ENCODE measurements around the gene CEBPB.

Gene CEBPB

GRCh38 chr20:50190251-50191064 lies at the start of gene CEBPB:
TSS of gene CEBPB (plus strand) at chr20:50190830. CDS start at chr20:50191034, 204 bp downstream.
- peaks cover 26 to 33% of the 10 kb centered on the region in 2 donors for H3K4me1 ChIP-seq (ENCODE audit: control insufficient read depth in 1 of 2, insufficient read depth in 2 of 2, low read length in 2 of 2)

GRCh38 chr20:50141018-50141675 lies 49.5 kb upstream of the CEBPB start:
- Histone ChIP-seq H3K27ac (ENCODE audit: low read depth, low read length) (no peak overlapping the region), H3K9me3 (ENCODE audit: control insufficient read depth in 1 of 2, low read length in 2 of 2) (no peaks in the 10 kb centered on the region), H3K4me3 (ENCODE audit: low read depth in 1 of 2, low read length in 2 of 2) (no peak overlapping the region), H3K27me3 (ENCODE audit: control insufficient read depth in 1 of 2, insufficient read depth in 2 of 2, low read length in 2 of 2) (no peaks in the 10 kb centered on the region), H3K9ac (ENCODE audit: low read depth in 1 of 2, low read length in 2 of 2) (no peak overlapping the region), H3K4me1 (ENCODE audit: control insufficient read depth in 1 of 2, insufficient read depth in 2 of 2, low read length in 2 of 2) (peaks cover 21 to 33% of the 10 kb centered on the region in 2 donors), H3K36me3 (ENCODE audit: control insufficient read depth in 1 of 2, insufficient read depth in 2 of 2, low read length in 2 of 2) (peaks cover 13 to 42% of the 10 kb centered on the region in 2 donors)

More at GRCh38 chr20:50190251-50191064, at the start of gene CEBPB:
- Histone ChIP-seq H3K36me3 (ENCODE audit: control insufficient read depth in 1 of 2, insufficient read depth in 2 of 2, low read length in 2 of 2) (peaks cover 0 to 13% of the 10 kb centered on the region in 2 donors), H3K9ac (ENCODE audit: low read depth in 1 of 2, low read length in 2 of 2) (peak within 1 kb of the TSS; percentile 90 to 98), H3K27ac (ENCODE audit: low read depth, low read length) (peak within 1 kb of the TSS; percentile 98), H3K9me3 (ENCODE audit: control insufficient read depth in 1 of 2, low read length in 2 of 2) (no peaks in the 10 kb centered on the region), H3K4me3 (ENCODE audit: low read depth in 1 of 2, low read length in 2 of 2) (peak within 1 kb of the TSS; percentile 84 to 85), H3K27me3 (ENCODE audit: control insufficient read depth in 1 of 2, insufficient read depth in 2 of 2, low read length in 2 of 2) (no peaks in the 10 kb centered on the region)

DNA sequence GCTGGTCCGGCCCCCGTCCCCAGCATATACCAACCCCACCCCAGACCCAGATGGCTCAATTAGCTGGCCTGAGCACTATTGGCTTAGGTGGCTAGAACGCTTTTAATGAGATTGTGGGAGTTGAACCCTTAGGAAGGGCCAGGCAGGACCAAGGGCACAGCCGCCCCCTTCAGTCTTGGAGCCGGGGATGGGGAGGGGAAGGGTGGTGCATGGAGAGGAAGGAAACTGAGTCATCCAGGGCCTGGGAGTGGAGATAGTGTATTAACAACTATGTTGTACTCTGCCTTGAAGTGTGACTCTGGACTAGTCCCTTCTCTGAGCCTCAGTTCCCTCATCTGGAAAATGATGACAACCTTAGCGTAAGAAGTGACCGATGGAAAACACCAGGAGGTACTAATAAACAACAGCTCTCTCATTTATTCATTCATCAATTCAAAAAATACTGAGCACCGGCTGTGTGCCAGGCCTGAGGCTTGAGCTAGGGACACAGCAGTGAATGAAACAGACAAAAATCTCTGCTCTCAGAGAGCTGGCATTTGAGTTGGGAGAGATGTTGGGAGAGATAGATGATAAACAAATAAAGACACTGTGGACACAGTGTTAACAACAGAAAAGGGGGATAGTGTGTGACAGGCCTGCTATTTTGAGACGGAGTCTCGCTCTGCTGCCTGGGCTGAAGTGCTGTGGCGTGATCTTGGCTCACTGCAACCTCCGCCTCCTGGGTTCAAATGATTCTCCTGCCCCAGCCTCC lies 48.6 kb upstream of the CEBPB start:
- Histone ChIP-seq H3K4me3 (ENCODE audit: low read depth in 1 of 2, low read length in 2 of 2) (no peak overlapping the region), H3K27ac (ENCODE audit: low read depth, low read length) (no peak overlapping the region), H3K27me3 (ENCODE audit: control insufficient read depth in 1 of 2, insufficient read depth in 2 of 2, low read length in 2 of 2) (no peaks in the 10 kb centered on the region), H3K9ac (ENCODE audit: low read depth in 1 of 2, low read length in 2 of 2) (no peak overlapping the region), H3K4me1 (ENCODE audit: control insufficient read depth in 1 of 2, insufficient read depth in 2 of 2, low read length in 2 of 2) (peaks cover 30 to 42% of the 10 kb centered on the region in 2 donors), H3K9me3 (ENCODE audit: control insufficient read depth in 1 of 2, low read length in 2 of 2) (no peaks in the 10 kb centered on the region), H3K36me3 (ENCODE audit: control insufficient read depth in 1 of 2, insufficient read depth in 2 of 2, low read length in 2 of 2) (peaks cover 13 to 45% of the 10 kb centered on the region in 2 donors)

DNA sequence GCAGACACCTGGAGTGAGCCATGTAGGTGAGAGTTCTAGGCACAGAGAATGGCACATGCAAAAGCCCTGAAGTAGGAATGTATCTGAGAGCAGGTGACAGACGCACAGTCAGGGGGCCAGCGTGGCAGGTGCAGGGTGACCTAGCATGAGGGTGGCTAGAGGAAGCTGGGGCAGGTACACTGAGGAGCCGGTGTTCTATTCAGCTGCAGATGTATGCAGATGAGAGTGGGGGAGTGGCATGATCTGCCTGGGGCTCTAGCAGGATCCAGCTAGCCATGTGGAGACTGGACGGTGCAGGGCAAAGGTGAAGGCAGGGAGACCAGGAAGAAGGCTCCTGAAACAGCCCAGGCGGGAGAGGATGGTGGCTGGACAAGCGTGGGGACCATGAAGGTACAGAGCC lies 47.8 kb upstream of the CEBPB start:
- Histone ChIP-seq H3K4me3 (ENCODE audit: low read depth in 1 of 2, low read length in 2 of 2) (no peak overlapping the region), H3K27me3 (ENCODE audit: control insufficient read depth in 1 of 2, insufficient read depth in 2 of 2, low read length in 2 of 2) (no peaks in the 10 kb centered on the region), H3K9me3 (ENCODE audit: control insufficient read depth in 1 of 2, low read length in 2 of 2) (no peaks in the 10 kb centered on the region), H3K4me1 (ENCODE audit: control insufficient read depth in 1 of 2, insufficient read depth in 2 of 2, low read length in 2 of 2) (peaks cover 36 to 46% of the 10 kb centered on the region in 2 donors), H3K36me3 (ENCODE audit: control insufficient read depth in 1 of 2, insufficient read depth in 2 of 2, low read length in 2 of 2) (peaks cover 13 to 48% of the 10 kb centered on the region in 2 donors), H3K9ac (ENCODE audit: low read depth in 1 of 2, low read length in 2 of 2) (no peak overlapping the region), H3K27ac (ENCODE audit: low read depth, low read length) (no peak overlapping the region)

- no peaks in the 10 kb centered on the region for H3K27me3 ChIP-seq (ENCODE audit: control insufficient read depth in 1 of 2, insufficient read depth in 2 of 2, low read length in 2 of 2)
- H3K4me1 ChIP-seq (ENCODE audit: control insufficient read depth in 1 of 2, insufficient read depth in 2 of 2, low read length in 2 of 2) = peaks cover 27 to 38% of the 10 kb centered on the region in 2 donors
- H3K9me3 ChIP-seq (ENCODE audit: control insufficient read depth in 1 of 2, low read length in 2 of 2) = no peaks in the 10 kb centered on the region
- H3K9ac ChIP-seq (ENCODE audit: low read depth in 1 of 2, low read length in 2 of 2) = no peak overlapping the region
- no peak overlapping the region for H3K27ac ChIP-seq (ENCODE audit: low read depth, low read length)
- H3K4me3 ChIP-seq (ENCODE audit: low read depth in 1 of 2, low read length in 2 of 2) = no peak overlapping the region
- peaks cover 20 to 57% of the 10 kb centered on the region in 2 donors for H3K36me3 ChIP-seq (ENCODE audit: control insufficient read depth in 1 of 2, insufficient read depth in 2 of 2, low read length in 2 of 2)
Measured at GRCh38 chr20:50144362-50144761, 46.3 kb upstream of the CEBPB start.

- Histone ChIP-seq H3K27ac (ENCODE audit: low read depth, low read length) (no peak overlapping the region), H3K9ac (ENCODE audit: low read depth in 1 of 2, low read length in 2 of 2) (no peak overlapping the region), H3K36me3 (ENCODE audit: control insufficient read depth in 1 of 2, insufficient read depth in 2 of 2, low read length in 2 of 2) (peaks cover 17 to 49% of the 10 kb centered on the region in 2 donors), H3K27me3 (ENCODE audit: control insufficient read depth in 1 of 2, insufficient read depth in 2 of 2, low read length in 2 of 2) (no peaks in the 10 kb centered on the region), H3K4me3 (ENCODE audit: low read depth in 1 of 2, low read length in 2 of 2) (no peak overlapping the region), H3K4me1 (ENCODE audit: control insufficient read depth in 1 of 2, insufficient read depth in 2 of 2, low read length in 2 of 2) (peaks cover 38 to 49% of the 10 kb centered on the region in 2 donors), H3K9me3 (ENCODE audit: control insufficient read depth in 1 of 2, low read length in 2 of 2) (no peaks in the 10 kb centered on the region)
Measured at GRCh38 chr20:50145566-50145965, 45.1 kb upstream of the CEBPB start.

DNA sequence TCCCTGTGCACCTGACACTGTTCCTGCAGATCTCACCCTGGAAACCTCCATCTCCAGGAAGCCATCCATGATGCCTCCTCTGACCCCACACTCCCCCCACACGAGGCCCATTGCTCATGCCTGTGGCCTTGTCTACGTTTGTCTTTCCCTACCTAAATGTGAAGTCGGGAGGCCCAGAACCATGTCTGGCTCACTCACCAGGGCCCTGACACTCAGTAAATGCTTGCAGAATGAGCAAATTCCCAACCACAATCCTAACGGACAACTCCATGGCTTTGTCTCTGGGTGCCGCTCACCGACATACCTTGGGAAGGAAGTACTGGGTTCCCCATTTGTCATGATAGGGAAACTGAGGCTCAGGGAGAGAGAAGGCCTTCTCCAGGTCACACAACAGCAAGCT lies 44.4 kb upstream of the CEBPB start:
- peak overlapping the region; percentile 3 to 41 for H3K9ac ChIP-seq (ENCODE audit: low read depth in 1 of 2, low read length in 2 of 2)
- no peaks in the 10 kb centered on the region for H3K27me3 ChIP-seq (ENCODE audit: control insufficient read depth in 1 of 2, insufficient read depth in 2 of 2, low read length in 2 of 2)
- peaks cover 16 to 43% of the 10 kb centered on the region in 2 donors for H3K36me3 ChIP-seq (ENCODE audit: control insufficient read depth in 1 of 2, insufficient read depth in 2 of 2, low read length in 2 of 2)
- peaks cover 40 to 55% of the 10 kb centered on the region in 2 donors for H3K4me1 ChIP-seq (ENCODE audit: control insufficient read depth in 1 of 2, insufficient read depth in 2 of 2, low read length in 2 of 2)
- H3K9me3 ChIP-seq (ENCODE audit: control insufficient read depth in 1 of 2, low read length in 2 of 2) = no peaks in the 10 kb centered on the region
- H3K4me3 ChIP-seq (ENCODE audit: low read depth in 1 of 2, low read length in 2 of 2) = no peak overlapping the region
- H3K27ac ChIP-seq (ENCODE audit: low read depth, low read length) = no peak overlapping the region

GRCh38 chr20:50146732-50147662 lies 43.6 kb upstream of the CEBPB start:
- no peaks in the 10 kb centered on the region for H3K9me3 ChIP-seq (ENCODE audit: control insufficient read depth in 1 of 2, low read length in 2 of 2)
- peak overlapping the region; percentile 3 to 41 for H3K9ac ChIP-seq (ENCODE audit: low read depth in 1 of 2, low read length in 2 of 2)
- peak overlapping the region; percentile 19 to 25 for H3K4me3 ChIP-seq (ENCODE audit: low read depth in 1 of 2, low read length in 2 of 2)
- H3K27ac ChIP-seq (ENCODE audit: low read depth, low read length) = peak overlapping the region; percentile 43
- peaks cover 13 to 35% of the 10 kb centered on the region in 2 donors for H3K36me3 ChIP-seq (ENCODE audit: control insufficient read depth in 1 of 2, insufficient read depth in 2 of 2, low read length in 2 of 2)
- no peaks in the 10 kb centered on the region for H3K27me3 ChIP-seq (ENCODE audit: control insufficient read depth in 1 of 2, insufficient read depth in 2 of 2, low read length in 2 of 2)
- H3K4me1 ChIP-seq (ENCODE audit: control insufficient read depth in 1 of 2, insufficient read depth in 2 of 2, low read length in 2 of 2) = peaks cover 46 to 60% of the 10 kb centered on the region in 2 donors

DNA sequence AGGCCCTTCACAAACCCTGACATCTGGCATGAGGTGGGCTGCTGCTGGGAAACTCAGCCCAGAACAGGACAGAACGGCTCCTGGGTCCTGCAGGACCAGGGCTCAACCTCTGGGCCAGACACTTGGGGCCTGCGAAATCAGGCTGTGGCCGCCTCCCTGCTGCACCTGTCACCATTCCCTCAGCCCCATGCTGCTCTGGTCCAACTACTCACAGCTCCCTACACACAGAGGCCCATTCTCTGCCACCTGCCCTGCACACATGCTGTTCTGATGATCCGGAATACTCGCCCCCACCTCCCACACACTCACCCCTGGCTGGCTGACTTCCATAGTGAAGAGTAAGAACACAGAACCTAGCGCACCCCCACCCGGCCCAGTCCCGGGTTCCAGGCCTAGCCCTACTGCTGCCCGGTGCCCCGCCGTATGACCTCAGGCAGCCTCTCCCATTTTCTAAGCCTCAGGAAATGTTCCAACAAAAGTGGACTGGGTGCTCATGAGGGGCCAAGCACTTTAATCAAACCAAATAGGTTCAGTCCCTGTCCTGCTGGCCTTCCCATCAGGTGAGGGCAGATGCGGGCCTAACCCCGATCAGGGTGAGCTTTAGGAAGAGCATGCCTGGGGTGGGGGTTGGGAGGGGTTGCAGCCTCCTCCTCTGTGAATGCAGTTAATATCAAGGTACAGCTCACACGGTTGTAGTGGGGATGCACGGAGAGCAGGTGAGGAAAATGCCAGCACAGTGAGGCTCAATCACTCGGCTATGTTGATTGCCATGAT lies 41.0 kb upstream of the CEBPB start:
- Histone ChIP-seq H3K4me1 (ENCODE audit: control insufficient read depth in 1 of 2, insufficient read depth in 2 of 2, low read length in 2 of 2) (peaks cover 62% of the 10 kb centered on the region in 2 donors), H3K27ac (ENCODE audit: low read depth, low read length) (no peak overlapping the region)

More for the DNA sequence above, 41.0 kb upstream of the CEBPB start:
- H3K36me3 ChIP-seq (ENCODE audit: control insufficient read depth in 1 of 2, insufficient read depth in 2 of 2, low read length in 2 of 2) = peaks cover 7 to 22% of the 10 kb centered on the region in 2 donors
- no peaks in the 10 kb centered on the region for H3K27me3 ChIP-seq (ENCODE audit: control insufficient read depth in 1 of 2, insufficient read depth in 2 of 2, low read length in 2 of 2)
- H3K9me3 ChIP-seq (ENCODE audit: control insufficient read depth in 1 of 2, low read length in 2 of 2) = no peaks in the 10 kb centered on the region
- peak overlapping the region in 1 of 2 donors; percentile 23 for H3K4me3 ChIP-seq (ENCODE audit: low read depth in 1 of 2, low read length in 2 of 2)
- H3K9ac ChIP-seq (ENCODE audit: low read depth in 1 of 2, low read length in 2 of 2) = no peak overlapping the region

All from duodenal mucosa (tissue), 2 donors.